HL-60/S4 (cell line): Measurements from ENCODE around the gene TSPAN3.

Experiments
- in situ Hi-C: fragments of 300-500 bp; cut with MboI; formaldehyde crosslinking; loops from 2 replicates; pipeline ENCODE4 v1.14.3; 2022; ENCODE audit warnings: low sequenced_read_pairs

Gene TSPAN3

DNA sequence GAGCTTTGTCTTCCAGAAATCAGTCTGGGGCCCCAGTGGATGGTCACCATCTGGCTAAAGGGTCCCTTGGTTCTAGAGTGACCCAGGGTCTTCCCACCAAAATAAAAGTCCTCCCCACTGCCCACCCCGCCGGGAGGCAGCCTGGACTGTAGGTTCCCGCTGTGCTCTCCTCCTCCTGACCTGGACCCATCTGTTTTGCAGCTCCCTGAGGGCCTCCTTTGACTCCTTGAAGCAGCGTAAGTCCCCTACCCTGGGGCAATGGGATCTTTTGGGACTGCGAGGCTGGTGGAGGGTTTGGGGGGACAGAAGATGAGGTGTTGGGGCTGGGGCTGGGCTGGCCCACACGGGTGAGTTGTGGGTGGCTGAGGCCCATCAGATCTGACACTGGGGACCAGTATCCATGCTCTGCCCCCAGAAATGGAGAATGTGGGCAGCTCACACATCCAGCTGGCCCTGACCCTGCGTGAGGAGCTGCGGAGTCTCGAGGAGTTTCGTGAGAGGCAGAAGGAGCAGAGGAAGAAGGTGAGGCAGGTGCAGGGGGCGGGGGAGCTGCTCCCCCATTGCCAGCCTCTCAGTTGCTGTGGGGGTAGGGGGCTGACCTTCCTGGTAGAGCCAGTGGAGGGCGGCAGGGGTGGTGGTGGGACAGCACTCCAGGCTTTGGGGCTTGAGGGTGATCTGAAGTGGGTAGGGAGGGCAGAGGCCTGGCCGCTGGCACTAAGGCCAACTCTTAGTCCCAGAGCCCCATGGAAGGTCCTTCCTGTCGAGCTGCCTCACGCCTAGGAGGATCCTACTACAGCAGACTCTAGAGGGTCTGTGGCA, 45.6 kb downstream of the TSPAN3 start:
- in situ Hi-C loops, result loop anchor here (5.0 kb wide), 1 partner anchor 38 kb away; no protein-coding TSS in a partner anchor

DNA sequence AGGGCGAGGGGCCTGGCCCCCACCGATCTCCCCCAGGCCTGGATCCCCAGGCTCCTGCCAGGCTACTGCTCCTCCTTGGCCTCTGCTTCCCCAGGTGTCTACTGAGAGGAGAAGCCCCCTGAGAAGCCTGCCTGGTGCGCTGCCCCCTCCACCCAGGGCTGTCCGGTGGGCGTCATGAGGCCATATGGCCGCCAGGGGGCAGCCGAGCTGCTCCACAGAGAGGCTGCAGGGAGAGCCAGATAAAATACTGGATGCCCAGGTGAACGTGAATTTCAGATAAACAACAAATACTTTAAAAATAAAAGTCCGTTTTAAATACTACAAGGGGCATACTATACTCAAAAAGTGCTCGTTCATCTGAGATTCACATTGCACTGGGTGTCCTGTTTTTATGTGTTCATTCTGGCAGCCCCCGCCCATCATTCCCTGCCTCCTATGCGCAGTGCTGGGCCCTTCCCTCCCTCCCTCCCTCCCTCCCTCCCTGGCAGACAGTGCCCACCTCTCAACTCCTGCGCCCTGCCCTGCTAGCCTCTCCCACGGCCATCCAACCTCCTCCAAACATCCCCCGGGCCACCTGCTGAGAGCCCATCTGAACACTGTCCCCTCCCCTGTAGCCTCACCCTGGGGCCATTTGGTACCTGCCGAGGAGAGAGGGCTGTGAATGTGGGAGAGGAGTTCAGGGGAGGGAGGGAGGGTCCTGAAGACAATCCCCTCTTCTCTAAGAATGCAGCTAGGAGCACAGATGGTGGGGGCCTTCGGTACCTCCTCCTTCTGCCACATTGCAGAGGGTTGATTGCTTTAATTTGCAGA, 46.4 kb downstream of the TSPAN3 start:
- in situ Hi-C loops, result loop anchor here (5.0 kb wide), 1 partner anchor 37 kb away; no protein-coding TSS in a partner anchor

DNA sequence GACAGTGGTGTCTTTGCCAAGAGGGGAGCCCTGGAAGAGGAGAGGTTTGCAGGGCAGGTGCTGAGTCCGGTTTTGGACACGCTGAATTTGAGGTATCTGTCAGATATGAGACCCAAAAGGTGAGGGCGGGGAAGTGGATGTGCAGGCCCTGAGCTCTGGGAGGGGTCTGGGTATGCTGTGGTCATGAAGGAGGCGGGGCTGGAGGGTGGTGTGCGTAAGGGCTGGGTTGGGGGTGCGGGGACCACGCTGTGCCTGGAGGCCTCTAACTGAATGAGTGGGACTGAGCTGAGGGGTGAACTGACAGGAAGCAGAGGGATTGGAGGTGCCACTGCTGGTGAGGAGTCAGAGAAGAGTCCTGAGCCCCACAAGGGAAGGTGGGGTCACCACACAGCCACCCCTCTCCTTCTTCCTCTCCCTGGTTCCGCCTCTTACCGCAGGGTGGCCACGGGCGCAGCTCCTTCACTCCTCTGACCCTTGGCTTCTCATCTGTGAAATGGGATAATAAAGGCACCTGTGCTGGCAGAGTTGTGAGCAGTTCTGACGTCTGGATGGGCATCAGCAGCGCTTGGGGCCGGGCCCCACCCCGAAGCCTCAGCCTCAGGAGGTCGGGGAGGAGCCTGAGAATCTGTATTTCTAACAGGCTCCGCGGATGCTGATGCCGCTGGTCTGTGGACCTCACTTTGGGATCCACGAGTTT, 47.2 kb downstream of the TSPAN3 start:
- in situ Hi-C loops, result no loop called here

DNA sequence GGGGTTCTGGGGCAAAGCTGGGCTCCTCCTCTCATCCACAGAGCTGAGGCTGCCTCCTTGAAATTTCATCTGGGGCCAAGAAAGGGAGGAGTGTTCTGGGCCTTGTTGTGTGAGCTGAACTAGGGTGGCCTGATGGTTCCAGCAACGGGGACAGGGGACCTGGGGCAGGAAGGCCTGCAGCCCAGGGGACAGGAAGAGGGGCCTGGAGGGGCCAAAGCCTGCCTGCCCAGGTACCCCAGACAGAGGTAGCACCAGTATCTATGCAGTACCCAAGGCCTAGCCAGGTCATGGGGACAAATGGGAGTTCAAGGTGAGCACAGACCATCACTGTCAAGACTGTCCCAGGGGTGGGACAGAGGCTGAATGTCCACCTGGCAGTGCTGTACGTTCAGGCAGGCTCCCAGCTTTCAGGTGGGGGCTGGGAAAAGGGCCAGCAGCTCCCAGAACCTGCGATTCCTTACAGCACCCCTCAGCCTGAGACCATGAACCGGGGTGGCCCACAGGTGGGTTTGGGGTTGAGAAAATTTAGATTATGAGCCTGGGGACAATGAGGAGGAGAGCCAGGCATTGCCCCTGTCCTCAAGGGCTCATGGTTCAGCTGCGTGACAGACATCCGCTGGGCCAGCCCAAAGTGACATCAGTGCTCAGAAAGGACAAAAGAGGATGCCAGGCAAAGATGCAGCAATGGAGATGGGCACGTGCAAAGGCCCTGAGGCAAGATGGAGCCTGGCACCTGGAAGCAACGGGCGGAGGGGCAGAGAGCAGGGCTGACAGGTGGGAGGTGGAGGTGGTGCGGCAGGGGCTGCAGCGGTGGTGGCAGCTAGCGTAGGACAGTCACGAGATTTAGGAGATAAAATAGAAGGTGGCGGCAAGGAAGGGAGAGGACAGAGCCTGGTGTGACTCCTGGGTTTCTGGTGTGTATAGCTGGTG, 48.0 kb downstream of the TSPAN3 start:
- in situ Hi-C loops, result no loop called here

DNA sequence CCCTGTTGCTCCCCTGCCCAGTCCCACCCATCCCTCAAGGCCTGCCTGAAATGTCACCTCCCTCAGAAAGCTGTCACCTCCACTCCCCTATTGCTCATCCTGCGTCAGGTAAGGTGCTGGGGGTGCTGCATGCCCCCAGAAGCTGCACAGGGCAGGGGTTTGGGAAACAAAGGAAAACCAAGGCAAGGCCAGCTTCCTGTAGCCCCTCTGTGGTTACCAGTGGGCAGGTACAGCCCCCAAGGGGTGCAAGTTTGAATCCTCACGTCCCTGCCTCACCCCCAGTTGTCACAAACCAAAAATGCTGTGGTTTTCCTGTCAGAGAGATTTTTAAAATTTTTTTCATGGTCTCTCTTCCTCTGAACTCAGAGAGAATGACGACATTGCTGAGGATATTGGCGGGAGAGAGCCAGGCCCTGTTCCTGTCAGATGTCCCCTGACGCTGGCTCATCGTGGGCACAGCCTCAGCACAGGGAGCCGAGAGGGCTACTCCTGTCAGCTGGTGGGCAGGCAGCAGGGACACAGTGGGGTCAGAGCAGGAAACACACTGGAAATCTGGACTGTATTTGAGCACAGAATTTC, 49.0 kb downstream of the TSPAN3 start:
- in situ Hi-C loops, result no loop called here

DNA sequence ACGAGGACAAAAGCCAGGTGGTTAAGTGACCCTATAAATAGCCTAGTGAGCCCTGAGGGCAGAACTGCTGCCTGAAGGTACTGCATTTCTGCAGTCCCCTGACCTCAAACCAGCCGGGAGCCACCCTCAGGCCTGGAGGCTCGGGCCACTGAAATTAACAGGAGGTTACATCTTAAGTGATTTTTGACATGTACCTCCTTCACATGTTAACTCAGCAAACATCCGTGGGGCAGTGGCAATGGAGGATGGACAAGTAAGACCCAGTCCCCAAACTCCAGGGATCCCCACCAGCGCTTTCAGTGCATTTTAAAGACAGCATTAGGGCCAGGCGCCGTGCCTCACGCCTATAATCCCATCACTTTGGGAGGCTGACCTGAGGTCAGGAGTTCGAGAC, 49.8 kb downstream of the TSPAN3 start:
- in situ Hi-C loops, result no loop called here

DNA sequence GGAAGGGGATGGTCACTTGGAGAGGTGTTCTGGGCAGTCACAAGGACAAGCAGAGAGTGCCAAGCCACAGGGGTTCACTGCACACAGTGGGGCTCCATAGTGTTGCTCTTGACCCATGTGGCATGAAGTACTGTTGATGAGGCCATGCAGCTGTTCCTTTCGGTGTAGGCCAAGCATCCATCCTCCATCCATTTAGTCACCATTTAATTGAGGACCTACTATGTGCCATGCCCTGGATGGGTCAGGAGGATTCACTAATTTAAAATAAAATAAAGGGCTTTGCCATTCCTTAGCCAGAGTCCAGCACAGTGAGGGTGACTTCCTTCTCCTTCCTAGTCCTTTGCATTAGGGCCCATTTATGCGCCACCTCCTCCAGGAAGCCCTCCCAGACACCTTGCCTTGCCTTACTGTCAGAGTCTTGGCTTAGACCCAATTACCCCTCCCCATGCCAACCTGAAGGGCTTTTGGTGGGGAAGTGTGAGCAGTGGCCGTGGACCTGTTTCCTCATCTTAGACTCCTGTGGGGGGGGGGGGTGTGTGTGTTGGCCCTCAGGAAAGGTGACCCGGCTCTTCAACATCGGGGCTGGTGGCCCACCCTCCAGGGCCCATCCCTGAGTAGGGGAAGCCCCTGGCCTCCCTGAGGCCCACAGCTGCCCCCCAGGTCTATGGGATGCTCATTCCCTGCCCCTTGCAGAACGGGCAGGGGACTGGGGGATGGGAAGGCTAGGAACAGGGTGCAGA, 50.4 kb downstream of the TSPAN3 start:
- in situ Hi-C loops, result no loop called here

DNA sequence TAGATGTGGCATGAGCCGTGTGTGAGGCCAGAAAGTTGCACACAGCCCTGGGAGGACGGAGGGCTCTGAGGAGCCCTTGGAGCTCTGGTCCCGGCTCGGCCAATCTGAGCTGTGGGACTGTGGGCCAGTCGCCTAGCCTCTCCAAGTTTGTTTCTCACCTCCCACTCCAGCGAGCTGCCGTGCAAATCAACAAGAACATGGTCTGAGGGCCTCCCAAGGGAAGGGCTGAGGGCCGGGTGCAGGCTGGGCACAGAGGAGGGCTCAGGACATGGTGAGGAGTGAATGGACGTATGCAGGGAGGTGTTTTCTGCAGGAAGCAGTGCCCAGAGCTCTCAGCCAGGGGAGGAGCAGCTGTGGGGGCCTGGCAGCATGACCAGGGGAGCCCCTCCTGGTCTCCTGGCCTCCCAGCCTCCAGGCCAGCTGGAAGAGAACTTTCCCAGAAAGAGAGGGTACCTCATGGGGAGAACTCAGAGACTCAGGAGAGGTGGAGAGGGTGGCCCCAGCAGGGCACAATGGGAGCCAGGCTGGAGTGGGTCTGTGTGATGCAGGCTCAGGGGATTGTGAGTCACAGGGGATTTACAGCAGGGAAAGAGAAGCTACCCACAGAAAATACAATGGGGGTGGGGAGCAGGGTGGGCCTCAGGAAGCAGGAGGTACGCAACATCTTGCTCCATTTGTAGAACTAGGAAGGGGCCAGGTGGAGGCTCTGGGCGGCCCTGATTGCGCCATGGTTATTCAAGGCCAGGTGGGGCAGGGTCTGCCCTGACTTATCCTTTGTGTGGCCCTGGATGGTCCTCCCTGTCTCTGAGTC, 51.2 kb downstream of the TSPAN3 start:
- in situ Hi-C loops, result no loop called here

DNA sequence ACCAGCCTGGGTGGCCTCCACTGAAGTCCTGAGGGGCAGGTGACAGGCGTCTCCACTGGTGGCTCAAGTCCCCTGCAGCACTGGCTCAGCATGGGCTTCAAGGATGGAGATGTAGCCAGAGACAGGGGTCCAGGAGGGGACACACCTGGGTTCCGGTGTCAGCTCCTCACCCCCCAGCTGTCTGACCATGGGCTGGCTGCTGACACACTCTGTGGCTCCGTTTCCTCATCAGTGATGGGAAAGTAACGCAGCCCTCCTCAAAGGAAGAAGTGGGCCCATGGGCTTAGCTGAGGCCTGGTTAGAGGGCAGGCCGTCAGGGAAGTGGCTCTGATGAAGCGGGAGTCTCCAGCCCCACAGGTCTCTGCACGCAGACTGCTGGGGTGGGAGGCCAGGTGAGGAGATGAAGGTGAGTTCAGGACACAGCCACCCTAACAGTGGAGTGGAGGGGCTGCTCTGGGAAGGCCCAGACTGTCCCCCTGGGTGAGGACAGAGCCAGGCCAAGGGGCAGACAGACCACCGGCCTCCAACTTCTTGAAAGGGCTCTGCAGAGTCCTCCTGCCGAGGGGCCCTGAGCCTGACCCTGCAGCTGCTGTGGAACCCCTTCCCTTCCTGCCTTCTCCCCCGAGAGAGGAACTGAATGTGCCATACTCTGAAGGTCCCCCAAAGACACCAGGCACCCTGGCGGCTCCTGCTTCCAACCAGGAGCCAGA, 52.0 kb downstream of the TSPAN3 start:
- in situ Hi-C loops, result no loop called here

DNA sequence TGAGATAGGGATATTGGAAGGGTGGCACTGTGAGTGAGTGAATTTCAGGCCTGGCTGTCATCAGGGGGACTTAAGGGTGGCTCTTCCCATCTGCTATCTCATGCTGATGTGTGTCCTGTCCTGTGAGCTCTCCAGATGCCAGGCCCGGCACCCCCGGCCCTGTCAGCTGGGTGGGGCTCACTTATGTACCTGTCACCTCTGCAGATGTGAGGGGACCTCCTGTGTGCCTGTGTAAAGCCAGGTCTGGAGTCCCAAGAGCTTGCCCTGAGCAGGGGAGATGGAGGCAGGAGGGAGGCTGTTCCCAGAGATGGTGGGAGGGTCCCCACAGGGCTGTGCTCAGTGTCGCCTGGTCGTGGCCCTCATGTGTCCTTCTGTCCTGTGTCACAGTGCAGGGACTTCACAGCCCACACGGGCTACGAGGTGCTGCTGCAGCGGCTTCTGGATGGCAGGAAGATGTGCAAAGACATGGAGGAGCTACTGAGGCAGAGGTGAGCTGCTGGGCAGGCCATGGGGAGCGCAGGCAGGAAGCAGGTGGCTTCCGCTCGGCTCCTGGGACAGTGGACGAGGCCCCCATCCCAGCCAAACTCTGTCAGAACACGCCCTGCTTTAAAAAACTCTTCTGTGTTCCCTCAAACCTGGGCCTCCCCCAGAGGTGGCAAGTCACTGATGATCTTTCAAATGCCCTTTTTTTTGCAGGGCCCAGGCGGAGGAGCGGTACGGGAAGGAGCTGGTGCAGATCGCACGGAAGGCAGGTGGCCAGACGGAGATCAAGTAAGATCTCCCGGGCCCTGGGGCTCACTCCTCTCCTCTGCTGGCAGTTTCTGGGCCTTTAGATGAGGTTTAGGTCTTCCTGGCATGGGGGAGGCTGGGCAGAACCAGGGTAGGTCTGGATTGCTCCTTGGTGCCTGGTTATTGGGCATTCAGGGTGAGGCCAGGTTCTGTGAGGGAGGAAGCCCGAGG, 52.9 kb downstream of the TSPAN3 start:
- in situ Hi-C loops, result no loop called here

DNA sequence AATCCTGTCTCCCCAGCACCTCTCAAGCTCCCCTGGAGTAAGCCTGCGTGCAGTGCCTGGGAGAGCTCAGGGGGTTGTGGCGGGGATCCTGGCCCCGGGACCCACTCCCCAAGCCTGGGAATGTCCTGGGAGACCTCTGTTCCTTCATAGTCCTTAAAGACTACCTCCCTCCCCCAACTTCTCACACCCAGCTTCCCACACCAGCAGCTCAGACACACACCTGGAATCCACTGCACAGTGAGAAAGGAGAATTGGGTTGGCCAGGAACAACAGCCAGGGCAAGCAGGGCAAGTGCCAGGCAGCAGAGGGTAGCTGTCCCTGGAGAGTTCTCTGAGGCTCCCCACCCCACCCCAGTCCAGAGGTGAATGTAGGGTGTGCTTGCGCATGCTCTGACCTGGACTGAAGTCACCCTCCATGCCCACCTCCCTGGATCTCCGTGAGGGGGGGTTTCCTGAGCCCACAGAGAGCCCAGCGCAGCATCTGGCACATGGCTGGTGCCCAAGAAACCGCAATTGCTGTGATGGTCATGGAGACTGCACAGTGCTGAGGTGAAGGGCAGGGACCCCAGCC, 53.7 kb downstream of the TSPAN3 start:
- in situ Hi-C loops, result no loop called here

DNA sequence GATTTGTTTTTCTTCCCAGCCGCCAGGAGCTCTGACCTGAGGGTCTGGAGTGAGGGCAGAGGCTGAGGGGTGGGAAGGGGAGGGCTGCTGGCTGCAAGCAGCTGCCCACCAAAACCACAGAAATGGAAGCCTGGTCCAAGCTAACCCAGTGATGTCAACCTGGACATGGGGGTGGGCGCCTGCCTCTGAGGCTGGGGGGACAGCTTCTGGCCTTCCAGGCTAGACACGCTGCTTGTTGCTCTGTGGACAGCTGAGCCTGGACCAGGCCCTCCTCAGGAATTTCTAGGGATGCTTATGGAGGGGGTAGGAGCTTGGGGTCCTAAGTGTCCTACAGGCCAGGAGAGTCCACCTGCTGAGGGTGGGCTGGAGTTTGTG, 54.6 kb downstream of the TSPAN3 start:
- in situ Hi-C loops, result no loop called here

DNA sequence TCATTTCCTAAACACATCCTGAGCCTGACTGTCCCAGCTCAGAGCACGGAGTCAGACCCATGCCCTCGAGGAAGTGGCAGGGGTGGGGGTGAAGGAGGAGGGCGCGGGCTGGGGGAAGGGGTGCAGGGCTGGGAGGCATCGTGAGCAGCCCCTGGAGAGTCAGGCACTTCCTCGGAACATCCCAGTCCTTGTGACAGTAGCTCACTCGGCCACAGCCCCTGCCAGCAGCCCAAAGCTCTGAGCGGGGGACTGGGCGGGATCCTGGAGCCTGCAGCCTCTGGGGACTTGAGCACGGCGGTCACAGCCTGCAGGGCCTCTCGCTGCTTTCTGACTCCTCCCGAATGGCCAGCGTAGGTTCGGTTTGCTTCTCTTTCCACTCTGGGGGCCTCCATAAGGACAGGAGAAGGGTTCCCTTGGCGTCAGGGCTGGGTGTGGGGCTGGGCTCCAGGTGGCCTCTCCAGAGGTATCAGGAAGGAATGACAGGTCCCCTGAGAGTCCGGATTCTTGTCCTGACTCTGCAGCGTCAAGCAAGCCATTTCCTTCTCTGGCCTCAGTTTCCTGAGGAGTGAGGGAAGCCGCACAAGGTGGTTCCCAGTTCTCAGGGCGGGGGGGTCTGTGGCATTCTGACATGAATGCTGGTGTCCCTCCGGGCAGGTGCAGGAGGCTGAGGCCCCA, 55.1 kb downstream of the TSPAN3 start:
- in situ Hi-C loops, result no loop called here

DNA sequence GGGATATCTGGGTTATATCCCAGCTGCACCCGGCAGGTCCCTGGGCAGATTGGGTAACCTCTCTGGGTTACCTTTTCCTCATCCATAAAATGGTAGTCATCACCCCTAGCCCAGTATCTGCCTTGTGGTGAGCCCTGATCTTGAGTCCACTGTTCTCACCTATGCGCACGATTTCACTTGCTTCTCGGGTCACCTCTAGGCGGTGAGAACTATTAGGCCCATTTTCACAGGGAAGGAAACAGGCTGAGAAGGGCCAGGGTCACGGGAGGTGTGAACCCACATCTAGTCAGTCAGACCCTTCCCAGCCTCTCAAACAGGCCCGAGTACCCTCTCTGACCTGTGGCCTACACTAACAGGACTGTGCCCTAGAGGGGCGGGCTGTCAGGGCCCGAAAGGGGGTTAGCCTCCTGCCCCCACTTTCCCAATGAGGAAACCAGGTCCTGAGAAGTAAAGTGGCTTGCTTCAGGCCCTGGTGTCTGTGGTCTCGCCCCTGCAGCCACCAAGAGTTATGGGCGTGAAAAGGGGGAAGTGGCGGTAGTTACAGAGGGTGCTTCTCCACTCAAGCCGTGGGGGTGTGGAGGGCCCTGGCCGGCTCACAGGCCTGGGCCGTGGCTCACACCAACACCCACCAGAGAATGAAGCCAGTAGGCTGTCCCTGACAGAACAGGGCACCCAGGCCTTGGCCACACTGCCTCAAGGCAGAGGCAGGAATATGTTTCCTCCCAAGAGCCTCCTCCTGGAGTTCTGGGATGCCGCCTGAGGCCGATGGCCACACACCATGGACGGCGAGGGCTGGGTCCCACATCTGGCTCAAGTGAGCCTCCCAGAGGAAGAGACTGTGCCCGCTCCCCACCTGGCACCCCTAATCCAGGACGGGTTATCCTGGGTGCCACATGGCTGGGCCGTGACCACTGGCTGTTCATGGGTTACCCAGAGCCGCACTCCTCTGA, 56.5 kb downstream of the TSPAN3 start:
- in situ Hi-C loops, result no loop called here

DNA sequence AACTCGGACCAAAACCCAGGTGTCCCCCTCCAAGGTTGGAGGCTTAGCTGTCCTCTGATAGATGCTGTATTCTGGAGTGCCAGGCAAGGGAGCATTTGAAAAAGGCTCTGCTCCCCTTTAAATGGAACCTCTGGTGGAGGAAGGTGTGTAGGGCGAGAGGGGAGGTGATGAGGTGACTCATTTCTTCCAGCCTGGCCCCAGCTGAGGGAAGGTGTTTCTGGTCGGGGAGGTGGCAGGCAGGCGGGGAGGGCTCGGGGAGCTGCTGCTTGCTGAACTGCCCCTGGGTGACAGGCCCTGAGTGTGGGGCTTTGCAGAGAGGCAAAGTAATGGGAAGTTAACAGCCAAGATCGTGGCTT, 57.2 kb downstream of the TSPAN3 start:
- in situ Hi-C loops, result no loop called here
